ENCODE data around the gene TUBGCP3.

Gene TUBGCP3

GRCh38 chr13:112451512-112452379 lies 136.2 kb downstream of the TUBGCP3 start:
- no peak for DNase-seq

GRCh38 chr13:112450904-112451240 lies 137.1 kb downstream of the TUBGCP3 start:
- DNase-seq: peak; percentile 83

- DNase-seq: no peak
Observed at GRCh38 chr13:112450118-112450903, 137.6 kb downstream of the TUBGCP3 start.

- DNase-seq: no peak
Observed at GRCh38 chr13:112449545-112449930, 138.4 kb downstream of the TUBGCP3 start.

- DNase-seq: no peak
Observed at GRCh38 chr13:112448621-112449544, 139.1 kb downstream of the TUBGCP3 start.

- DNase-seq: no peak
Observed at GRCh38 chr13:112447761-112448603, 140.0 kb downstream of the TUBGCP3 start.

- DNase-seq: no peak
Observed at GRCh38 chr13:112447306-112447705, 140.6 kb downstream of the TUBGCP3 start.

- no peak for DNase-seq
Observed at GRCh38 chr13:112446867-112447266, 141.1 kb downstream of the TUBGCP3 start.

DNA sequence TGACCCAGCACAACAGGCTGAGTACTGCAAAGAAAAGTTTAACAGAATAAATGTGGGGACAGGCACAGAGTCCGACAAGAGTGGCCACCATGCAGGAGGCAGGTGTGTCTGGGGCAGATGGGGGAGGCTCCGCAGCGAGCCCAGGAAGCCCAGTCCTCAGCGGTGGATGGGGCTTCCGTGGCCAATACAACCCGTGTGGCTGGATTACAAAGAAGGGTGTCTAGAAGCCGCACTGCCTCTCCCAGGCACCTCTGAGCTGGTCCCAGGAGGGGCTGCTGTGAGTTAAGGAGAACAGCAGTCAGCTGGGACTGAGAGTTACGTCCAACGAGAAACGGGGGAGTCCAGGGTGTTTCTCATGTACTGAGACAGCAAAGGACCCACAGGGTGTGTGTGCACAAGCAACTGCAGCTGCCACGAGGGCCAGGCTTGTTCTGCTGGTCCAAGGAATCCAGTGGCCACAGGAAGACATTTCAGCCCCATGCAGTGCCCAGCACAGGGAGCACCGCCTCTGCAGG lies 141.5 kb downstream of the TUBGCP3 start:
- DNase-seq: no peak

DNA sequence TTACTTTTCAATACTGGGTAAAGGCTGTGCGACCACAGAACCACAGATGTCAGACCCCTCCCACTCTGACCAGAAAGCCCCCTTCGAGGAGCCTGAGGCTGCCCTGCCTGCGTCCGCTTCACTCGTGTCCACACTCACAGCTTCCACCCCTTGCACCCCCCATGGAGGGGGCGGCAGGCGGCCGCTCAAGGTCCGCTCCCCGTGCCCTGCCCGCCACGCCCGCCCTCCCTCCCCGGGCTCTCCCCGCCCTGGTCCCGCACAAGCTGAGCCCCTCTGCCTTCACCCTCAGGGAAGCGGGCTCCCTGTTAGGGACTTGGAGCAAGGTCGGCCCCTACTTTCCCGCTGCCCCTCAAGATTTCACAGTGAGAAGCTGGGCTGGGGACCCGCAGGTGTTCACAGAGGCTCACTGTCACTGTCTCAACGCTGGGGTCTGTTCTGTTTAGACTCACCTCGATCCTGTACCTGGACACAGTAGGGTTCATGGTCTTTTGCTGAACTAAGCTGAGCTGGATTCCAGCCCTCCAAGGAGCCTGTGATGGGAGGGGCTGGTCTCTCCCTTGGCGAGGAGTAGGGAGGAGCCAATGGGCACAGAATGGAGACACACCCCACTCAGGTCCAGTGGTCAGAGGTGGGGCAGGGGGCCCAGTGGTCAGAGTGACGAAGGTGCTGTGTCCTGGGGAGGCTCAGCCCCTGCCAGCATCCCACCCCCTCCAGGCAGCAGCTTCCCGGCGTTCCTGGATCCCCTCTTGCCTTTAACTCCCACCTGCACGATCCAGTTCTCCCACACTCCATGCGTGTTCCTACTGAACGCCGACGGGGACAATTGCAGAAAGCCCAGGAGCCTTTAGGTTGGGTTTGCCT lies 142.3 kb downstream of the TUBGCP3 start:
- DNase-seq: no peak

- DNase-seq: no peak
Observed at GRCh38 chr13:112444416-112445399, 143.2 kb downstream of the TUBGCP3 start.

DNA sequence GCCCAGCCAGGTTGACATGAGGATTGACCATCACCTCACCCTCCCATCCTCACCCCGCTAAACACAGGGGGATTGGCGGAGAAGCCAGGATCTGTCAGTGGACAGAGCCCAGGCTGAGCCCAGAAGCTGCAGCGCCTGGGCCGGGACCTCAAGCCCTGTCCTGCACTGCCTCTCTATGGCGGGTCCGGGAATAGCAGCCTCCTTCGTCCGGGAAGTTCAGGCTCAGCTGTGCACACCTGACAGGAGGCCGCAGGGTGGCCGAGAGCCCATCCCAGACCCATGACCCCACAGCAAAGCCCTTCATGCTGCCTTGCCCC lies 144.0 kb downstream of the TUBGCP3 start:
- peak; percentile 89 for DNase-seq

DNA sequence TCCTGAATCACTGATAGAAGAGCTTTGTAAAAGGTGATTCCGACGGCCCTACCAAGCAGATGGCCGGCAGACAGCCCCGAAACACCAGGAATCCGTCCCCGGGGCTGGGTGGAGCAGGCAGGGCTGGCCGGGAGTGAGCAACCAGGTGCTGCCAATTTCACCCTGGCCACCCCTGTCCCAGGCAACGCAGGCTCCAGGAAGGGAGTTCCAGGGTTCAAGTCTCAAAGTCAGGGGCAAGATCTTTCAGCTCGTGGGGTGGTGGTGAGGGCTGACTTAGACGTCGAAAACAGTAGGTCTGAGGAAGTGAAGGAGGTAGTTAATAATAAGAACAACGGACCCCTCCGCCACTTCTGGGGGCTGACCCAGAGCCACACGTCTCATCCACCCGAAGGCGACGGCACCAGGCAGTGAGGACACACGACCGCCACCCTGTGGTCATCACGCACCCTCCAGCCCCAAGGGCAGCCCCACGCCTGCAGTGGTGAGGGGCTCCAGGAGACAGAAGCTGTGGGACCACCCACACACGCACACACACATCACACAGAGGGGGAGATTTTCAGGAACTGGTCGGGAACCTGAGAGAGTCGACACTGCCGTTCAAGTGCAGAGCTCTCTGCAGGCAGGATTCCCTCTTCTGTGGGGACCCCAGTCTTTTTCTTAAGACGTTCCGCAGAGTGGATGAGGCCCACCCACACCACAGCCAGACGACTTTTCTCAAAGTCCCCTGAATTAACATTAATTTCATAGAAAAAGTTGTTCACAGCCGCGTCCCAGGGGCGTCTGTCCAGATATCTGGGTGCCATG lies 144.6 kb downstream of the TUBGCP3 start:
- DNase-seq: peak; percentile 49

DNA sequence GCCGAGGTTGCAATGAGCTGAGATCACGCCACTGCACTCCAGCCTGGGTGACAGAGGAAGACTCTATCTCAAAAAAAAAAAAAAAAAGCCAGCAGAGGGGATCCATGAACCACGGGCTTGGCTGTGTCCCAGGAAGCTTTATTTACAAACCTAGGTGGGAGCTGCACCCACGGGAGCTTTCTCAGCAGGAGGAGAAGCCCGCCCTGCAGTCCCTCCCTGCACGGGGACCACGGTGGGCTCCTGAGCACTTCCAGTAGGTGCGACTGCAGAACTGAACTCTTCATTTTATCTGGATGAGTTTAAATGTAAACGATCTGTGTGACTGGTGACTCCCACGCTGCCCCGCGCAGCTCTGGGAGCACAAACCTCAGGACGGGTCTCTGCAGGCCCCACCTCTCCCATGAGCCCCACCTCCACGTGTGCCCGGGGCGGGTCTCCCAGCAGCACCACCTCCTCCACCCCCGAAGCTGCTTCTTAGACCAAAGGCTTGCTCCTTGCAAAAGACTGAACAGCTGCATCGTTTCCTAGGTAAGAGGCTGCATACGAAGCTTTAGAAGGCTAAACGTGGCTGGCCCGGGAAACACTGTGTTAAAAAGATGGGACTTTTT lies 145.4 kb downstream of the TUBGCP3 start:
- DNase-seq: peak; percentile 84

GRCh38 chr13:112441779-112442310 lies 146.1 kb downstream of the TUBGCP3 start:
- no peak for DNase-seq

DNA sequence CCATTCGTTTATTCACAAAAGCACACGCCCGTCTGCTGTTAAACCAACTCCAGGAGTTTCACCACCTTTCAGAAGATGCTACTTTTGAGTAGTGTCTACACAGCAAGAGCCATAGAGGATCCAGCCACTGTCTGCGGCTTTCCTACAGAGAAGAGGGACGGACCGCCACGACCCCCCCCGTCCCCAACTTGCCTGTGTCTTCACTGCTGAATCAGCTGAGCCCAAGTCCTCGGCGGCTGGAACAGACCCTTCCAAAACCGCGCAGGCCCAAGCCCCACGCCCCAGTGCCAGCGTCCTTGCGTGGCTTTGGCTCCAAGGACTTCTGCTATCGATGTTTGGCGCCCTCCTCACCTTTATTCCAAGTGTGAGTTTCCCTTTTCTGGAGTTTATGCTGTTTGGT lies 146.7 kb downstream of the TUBGCP3 start:
- no peak for DNase-seq

- no peak for DNase-seq
Observed at GRCh38 chr13:112438515-112438914, 149.4 kb downstream of the TUBGCP3 start.

DNA sequence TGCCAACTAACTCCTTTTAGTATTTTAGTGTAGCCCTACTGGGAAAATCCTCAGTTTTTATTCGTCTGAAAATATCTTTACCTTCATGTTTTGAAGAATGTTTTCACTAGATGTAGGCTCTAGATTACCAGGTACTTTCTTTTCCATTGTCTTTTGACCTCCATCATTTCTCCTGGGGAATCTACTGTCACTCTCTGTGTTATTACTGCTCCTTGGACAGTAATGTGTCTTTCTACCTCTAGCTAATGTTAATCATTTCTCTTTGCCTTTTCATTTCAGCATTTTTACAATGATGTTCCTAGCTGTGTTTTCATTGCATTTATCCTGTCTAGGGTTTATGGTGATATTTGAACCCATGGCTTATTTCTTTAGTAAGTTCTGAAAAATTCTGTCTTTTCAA lies 149.9 kb downstream of the TUBGCP3 start:
- DNase-seq: no peak
